HL-60 (cell line): ENCODE results near the gene TMC3.

Source experiments
- GABPA ChIP-seq: IDR thresholded peaks from 2 replicates; pipeline ENCODE4 v1.6.1; 2012; ENCODE audit warnings: low read depth
- POLR2AphosphoS5 ChIP-seq: IDR thresholded peaks from 2 replicates; pipeline ENCODE4 v1.6.1; 2012; ENCODE audit warnings: low read depth
- TF ChIP-seq, protein P1 (sequence below): IDR thresholded peaks from one replicate; pipeline ENCODE4 v1.5.1; 2011; ENCODE audit warnings: low read length, control low read depth, inconsistent platforms; ENCODE audit not compliant: insufficient read depth
- TF ChIP-seq, protein P2 (sequence below): IDR thresholded peaks from 2 replicates; pipeline ENCODE4 v1.6.1; 2012; ENCODE audit warnings: low read depth; ENCODE audit not compliant: insufficient replicate concordance

DNA sequence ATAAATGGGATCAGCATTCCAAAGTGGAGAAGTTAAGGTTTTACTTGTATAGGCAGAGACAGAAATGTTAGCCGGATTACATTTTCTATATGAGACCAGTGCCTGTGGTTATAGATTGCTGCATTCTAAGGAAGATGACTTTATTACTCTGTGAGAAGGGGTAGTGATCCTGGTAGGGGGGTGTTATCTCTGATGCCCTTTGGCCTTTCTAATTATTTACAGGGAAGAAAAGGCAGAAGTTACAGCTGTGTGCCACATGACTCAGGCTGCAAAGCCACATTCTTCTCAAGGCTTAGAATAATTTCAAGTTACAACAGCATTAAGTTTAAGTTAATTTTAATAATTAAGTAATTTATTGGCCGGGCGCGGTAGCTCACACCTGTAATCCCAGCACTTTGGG, 2.2 kb upstream of the TMC3 start:
- TF ChIP-seq, protein P1, sequence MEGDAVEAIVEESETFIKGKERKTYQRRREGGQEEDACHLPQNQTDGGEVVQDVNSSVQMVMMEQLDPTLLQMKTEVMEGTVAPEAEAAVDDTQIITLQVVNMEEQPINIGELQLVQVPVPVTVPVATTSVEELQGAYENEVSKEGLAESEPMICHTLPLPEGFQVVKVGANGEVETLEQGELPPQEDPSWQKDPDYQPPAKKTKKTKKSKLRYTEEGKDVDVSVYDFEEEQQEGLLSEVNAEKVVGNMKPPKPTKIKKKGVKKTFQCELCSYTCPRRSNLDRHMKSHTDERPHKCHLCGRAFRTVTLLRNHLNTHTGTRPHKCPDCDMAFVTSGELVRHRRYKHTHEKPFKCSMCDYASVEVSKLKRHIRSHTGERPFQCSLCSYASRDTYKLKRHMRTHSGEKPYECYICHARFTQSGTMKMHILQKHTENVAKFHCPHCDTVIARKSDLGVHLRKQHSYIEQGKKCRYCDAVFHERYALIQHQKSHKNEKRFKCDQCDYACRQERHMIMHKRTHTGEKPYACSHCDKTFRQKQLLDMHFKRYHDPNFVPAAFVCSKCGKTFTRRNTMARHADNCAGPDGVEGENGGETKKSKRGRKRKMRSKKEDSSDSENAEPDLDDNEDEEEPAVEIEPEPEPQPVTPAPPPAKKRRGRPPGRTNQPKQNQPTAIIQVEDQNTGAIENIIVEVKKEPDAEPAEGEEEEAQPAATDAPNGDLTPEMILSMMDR: no peak
- TF ChIP-seq GABPA (no peak), POLR2AphosphoS5 (no peak)
- TF ChIP-seq, protein P2, sequence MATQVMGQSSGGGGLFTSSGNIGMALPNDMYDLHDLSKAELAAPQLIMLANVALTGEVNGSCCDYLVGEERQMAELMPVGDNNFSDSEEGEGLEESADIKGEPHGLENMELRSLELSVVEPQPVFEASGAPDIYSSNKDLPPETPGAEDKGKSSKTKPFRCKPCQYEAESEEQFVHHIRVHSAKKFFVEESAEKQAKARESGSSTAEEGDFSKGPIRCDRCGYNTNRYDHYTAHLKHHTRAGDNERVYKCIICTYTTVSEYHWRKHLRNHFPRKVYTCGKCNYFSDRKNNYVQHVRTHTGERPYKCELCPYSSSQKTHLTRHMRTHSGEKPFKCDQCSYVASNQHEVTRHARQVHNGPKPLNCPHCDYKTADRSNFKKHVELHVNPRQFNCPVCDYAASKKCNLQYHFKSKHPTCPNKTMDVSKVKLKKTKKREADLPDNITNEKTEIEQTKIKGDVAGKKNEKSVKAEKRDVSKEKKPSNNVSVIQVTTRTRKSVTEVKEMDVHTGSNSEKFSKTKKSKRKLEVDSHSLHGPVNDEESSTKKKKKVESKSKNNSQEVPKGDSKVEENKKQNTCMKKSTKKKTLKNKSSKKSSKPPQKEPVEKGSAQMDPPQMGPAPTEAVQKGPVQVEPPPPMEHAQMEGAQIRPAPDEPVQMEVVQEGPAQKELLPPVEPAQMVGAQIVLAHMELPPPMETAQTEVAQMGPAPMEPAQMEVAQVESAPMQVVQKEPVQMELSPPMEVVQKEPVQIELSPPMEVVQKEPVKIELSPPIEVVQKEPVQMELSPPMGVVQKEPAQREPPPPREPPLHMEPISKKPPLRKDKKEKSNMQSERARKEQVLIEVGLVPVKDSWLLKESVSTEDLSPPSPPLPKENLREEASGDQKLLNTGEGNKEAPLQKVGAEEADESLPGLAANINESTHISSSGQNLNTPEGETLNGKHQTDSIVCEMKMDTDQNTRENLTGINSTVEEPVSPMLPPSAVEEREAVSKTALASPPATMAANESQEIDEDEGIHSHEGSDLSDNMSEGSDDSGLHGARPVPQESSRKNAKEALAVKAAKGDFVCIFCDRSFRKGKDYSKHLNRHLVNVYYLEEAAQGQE: no peak
